ENCODE data around the gene GCNA. TPM values are rescaled to one million over a fixed set of nuclear protein-coding genes. Genes with fewer than 3 reads are reported as not detected.
"Not testable (repeated sequence)": the region's sequence is repeated elsewhere in the genome, so short reads cannot be mapped to it uniquely, and the experiment has no call there.

The GCNA gene
- total RNA-seq, 1 donor from 2014 or later: 3.4 TPM

DNA sequence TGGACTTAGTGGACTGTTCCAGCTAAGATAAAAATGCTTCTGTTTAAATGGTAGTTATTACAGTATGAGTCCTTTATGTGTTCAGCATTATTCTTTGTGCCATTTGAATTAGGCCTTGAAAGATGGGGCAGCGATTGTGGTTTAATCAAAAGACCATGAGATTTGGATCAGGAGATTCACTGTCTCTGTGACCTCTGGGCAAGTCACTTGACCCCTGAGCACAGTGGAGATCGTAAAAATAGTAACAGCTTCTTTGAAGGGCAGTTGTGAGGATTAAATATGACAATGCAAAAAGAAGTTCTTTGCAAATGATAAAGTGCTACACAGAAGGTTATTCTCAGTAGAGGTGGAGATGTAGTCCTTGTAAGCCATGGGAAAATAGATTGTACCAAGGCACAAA is 29.3 kb downstream of the GCNA start:
- H3K27me3 Mint-ChIP-seq (ENCODE audit: low read depth): no peaks in the 10 kb centered on the region
- peak overlapping the region; percentile 68 for H3K27ac Mint-ChIP-seq
- intact Hi-C loops (cut with micrococcal nuclease): no loop called here
- H3K4me1 Mint-ChIP-seq (ENCODE audit: low read depth): peaks cover 39% of the 10 kb centered on the region
- H3K4me3 Mint-ChIP-seq (ENCODE audit: low read depth): no peak overlapping the region
- peaks cover 86% of the 10 kb centered on the region for H3K36me3 Mint-ChIP-seq (ENCODE audit: low read depth)
- no peak for DNase-seq (ENCODE audit: low spot score)
- H3K9me3 Mint-ChIP-seq: peaks cover 13% of the 10 kb centered on the region

DNA sequence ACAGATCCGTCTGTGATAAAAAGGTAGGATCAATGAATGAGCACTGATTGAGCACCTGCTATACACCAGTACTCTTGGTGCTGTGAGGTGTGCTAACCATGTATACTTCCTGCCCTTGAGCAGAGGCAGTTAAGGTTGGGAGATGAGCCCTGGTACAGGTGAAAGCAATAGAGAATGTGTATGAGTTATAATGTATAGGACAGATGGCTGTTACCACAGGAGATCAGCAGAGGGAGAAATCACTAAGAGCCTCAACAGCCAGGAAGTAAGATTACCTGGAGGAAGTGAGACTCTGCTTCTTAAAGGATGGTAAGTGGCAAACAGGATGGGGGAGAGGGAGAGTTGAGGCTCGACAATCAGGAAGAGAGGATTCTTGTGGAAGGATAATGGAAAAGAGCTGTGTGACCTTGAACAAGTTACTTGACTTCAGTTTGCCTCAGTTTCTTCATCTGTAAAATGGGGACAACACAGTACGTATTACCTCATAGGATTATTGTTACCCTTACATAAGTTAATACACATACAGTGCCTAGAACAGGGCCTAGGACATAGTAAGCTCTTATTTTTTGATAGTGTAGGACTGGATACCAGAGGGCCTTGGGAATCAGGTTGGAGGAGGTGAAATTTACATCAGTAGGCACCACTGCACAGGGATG is 31.0 kb downstream of the GCNA start:
- Mint-ChIP-seq H3K27ac (peak overlapping the region; percentile 73), H3K27me3 (ENCODE audit: low read depth) (no peaks in the 10 kb centered on the region), H3K36me3 (ENCODE audit: low read depth) (peaks cover 82% of the 10 kb centered on the region), H3K4me1 (ENCODE audit: low read depth) (peaks cover 34% of the 10 kb centered on the region), H3K9me3 (no peaks in the 10 kb centered on the region), H3K4me3 (ENCODE audit: low read depth) (no peak overlapping the region)
- DNase-seq (ENCODE audit: low spot score): no peak
- intact Hi-C loops (cut with micrococcal nuclease): no loop called here

DNA sequence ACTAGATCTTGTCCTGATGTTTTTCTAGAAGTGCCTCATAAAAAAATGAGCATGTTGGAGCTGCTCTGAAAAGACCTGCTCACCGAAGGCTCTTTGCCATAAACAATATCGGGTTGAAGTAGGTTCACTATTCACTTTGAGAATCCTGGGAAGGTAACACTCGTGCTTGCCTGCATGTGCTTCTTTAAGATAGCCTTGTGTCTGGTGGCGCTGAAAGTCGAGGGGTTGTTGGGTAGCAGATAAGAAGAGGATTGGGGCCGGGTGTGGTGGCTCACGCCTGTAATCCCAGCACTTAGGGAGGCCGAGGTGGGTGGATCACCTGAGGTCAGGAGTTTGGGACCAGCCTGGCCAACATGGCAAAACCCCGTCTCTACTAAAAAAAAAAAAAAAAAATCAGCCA is 33.5 kb downstream of the GCNA start:
- intact Hi-C loops (cut with micrococcal nuclease); H3K9me3 Mint-ChIP-seq; H3K4me3 Mint-ChIP-seq (ENCODE audit: low read depth); DNase-seq (ENCODE audit: low spot score); H3K27ac Mint-ChIP-seq; H3K27me3 Mint-ChIP-seq (ENCODE audit: low read depth): not testable (repeated sequence)
- H3K36me3 Mint-ChIP-seq (ENCODE audit: low read depth): peaks cover 83% of the 10 kb centered on the region
- peaks cover 34% of the 10 kb centered on the region for H3K4me1 Mint-ChIP-seq (ENCODE audit: low read depth)

DNA sequence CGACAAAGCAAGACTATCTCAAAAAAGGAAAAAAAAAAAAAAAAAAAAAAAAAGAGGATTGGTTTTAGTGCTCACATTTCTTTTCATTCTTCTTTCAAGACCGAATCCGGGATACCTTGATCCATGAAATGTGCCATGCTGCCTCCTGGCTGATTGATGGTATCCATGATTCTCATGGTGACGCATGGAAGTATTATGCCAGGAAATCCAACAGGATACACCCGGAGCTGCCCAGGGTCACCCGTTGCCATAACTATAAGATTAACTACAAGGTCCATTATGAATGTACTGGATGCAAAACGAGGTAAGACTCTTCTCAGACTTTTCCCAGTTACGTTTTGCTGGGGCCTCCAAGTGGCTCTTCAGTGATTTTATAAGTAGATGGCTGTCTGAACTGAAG is 34.0 kb downstream of the GCNA start:
- intact Hi-C loops (cut with micrococcal nuclease): no loop called here
- no peaks in the 10 kb centered on the region for H3K9me3 Mint-ChIP-seq
- peaks cover 79% of the 10 kb centered on the region for H3K36me3 Mint-ChIP-seq (ENCODE audit: low read depth)
- DNase-seq (ENCODE audit: low spot score): no peak
- no peaks in the 10 kb centered on the region for H3K27me3 Mint-ChIP-seq (ENCODE audit: low read depth)
- no peak overlapping the region for H3K4me3 Mint-ChIP-seq (ENCODE audit: low read depth)
- H3K4me1 Mint-ChIP-seq (ENCODE audit: low read depth): peaks cover 36% of the 10 kb centered on the region
- no peak overlapping the region for H3K27ac Mint-ChIP-seq

DNA sequence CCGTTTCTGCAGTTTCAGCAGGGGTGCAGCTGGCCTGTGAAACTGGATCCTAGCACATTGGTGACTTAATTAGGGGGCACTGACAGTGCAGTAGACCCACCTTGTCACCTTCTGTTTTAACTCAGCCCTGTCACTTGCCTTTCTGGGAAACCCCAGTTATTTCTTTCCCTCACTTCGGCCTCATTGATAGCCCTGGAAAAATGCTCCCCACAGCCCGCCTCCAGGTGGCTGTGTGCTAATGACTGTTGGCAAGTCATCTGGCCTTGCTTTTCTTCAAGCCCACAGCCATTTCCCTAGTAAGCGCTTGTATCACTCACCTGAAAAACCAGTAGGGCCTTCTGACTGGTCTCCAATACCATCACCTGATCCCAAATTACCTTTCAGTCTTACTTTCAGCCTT is 36.8 kb downstream of the GCNA start:
- peak overlapping the region; percentile 76 for H3K27ac Mint-ChIP-seq
- intact Hi-C loops (cut with micrococcal nuclease): no loop called here

DNA sequence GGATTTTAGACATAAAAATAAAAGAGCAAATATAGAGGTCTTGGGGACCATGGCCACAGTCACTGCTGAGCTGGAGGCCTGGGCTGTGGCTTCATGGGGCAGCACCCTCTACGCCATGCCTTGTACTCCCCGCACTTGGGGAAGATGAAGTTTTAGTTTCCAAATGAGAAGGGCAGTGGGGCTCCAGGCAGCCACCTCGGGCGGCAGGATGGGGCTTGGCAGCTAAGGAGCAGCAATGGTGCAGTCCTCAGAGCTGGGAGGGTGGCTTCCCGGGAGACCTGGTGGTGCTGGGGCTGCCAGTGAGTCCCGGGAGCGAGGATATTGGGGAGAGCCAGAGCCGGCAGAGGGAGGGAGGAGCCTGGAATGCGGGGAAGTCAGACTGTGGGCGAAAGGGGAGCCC is 37.7 kb downstream of the GCNA start:
- H3K27me3 Mint-ChIP-seq (ENCODE audit: low read depth): no peaks in the 10 kb centered on the region
- H3K27ac Mint-ChIP-seq: peak overlapping the region; percentile 76
- no peaks in the 10 kb centered on the region for H3K9me3 Mint-ChIP-seq
- intact Hi-C loops (cut with micrococcal nuclease): no loop called here
- peaks cover 45% of the 10 kb centered on the region for H3K4me1 Mint-ChIP-seq (ENCODE audit: low read depth)
- no peak for DNase-seq (ENCODE audit: low spot score)
- peaks cover 54% of the 10 kb centered on the region for H3K36me3 Mint-ChIP-seq (ENCODE audit: low read depth)
- peak overlapping the region; percentile 67 for H3K4me3 Mint-ChIP-seq (ENCODE audit: low read depth)

More for the DNA sequence above, 36.8 kb downstream of the GCNA start:
- Mint-ChIP-seq H3K36me3 (ENCODE audit: low read depth) (peaks cover 59% of the 10 kb centered on the region), H3K9me3 (no peaks in the 10 kb centered on the region), H3K4me1 (ENCODE audit: low read depth) (peaks cover 40% of the 10 kb centered on the region), H3K27me3 (ENCODE audit: low read depth) (no peaks in the 10 kb centered on the region), H3K4me3 (ENCODE audit: low read depth) (no peak overlapping the region)
- no peak for DNase-seq (ENCODE audit: low spot score)

DNA sequence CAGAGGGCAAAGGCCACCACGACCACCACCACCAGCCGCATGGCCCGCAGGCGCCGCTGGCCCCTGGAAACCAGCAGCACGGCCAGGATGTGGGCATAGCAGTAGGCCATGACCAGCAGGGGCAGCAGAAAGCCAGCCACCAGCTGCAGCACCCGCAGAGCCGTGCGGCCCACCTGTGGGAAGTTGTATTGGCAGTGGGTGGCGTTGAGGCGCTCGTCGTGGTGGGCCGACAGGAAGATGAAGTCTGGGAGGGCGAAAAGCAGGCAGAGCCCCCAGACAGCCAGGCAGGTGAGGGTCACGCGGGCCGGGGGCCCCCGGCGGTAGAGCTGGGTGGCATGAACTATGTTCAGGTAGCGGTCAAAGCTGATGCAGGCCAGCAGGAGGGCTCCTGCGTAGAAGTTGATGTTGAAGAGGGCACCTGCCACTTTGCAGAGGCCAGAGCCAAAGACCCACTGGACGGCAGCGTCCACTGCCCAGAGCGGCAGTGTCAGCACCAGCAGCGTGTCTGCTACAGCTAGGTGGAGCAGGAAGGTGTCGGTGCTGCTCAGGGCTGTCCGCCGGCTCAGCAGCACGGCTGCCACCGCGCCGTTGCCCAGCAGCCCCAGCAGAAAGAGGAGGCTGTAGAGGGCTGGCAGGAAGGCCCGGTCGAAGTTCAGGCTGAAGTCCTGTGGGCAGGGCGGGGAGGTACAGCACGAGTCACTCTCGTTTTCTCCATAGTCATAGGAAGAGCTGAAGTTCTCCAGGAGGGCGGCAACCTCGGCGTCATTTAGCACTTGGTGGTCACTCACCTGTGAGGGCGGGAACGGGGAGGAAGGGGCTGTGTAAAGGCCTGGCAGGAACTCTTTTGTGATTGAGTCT is 38.7 kb downstream of the GCNA start:
- peak overlapping the region; percentile 79 for H3K4me3 Mint-ChIP-seq (ENCODE audit: low read depth)
- peaks cover 45% of the 10 kb centered on the region for H3K36me3 Mint-ChIP-seq (ENCODE audit: low read depth)
- intact Hi-C loops (cut with micrococcal nuclease): no loop called here
- peak overlapping the region; percentile 95 for H3K27ac Mint-ChIP-seq
- no peaks in the 10 kb centered on the region for H3K27me3 Mint-ChIP-seq (ENCODE audit: low read depth)
- H3K9me3 Mint-ChIP-seq: no peaks in the 10 kb centered on the region
- no peak for DNase-seq (ENCODE audit: low spot score)
- peaks cover 49% of the 10 kb centered on the region for H3K4me1 Mint-ChIP-seq (ENCODE audit: low read depth)

DNA sequence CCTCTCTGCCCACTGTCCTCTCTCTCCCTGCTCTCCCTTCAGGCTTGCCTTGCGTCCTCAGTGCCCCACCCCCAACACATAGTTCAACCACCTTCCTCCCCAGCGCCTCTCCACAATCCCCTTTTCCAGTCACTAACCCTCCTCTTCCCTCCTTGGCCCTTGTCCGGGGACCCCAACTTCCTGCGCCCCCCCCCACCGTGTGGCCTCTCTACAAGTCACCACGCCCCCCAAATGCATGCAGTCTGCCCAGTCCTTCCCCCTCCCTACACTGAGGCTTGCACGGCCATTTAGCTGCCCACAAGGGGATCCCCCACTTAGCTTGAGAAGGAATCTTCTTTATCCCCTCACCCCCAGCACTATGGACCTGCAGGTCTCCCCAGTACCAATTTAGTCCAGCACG is 39.5 kb downstream of the GCNA start:
- H3K4me1 Mint-ChIP-seq (ENCODE audit: low read depth): peaks cover 56% of the 10 kb centered on the region
- intact Hi-C loops (cut with micrococcal nuclease): loop anchor here (1.0 to 2.0 kb wide), 3 partner anchors 35 to 85 kb away; no protein-coding TSS in a partner anchor
- DNase-seq (ENCODE audit: low spot score): no peak
- H3K36me3 Mint-ChIP-seq (ENCODE audit: low read depth): peaks cover 41% of the 10 kb centered on the region
- peak overlapping the region; percentile 79 for H3K4me3 Mint-ChIP-seq (ENCODE audit: low read depth)
- no peaks in the 10 kb centered on the region for H3K27me3 Mint-ChIP-seq (ENCODE audit: low read depth)
- no peaks in the 10 kb centered on the region for H3K9me3 Mint-ChIP-seq
- H3K27ac Mint-ChIP-seq: peak overlapping the region; percentile 95

DNA sequence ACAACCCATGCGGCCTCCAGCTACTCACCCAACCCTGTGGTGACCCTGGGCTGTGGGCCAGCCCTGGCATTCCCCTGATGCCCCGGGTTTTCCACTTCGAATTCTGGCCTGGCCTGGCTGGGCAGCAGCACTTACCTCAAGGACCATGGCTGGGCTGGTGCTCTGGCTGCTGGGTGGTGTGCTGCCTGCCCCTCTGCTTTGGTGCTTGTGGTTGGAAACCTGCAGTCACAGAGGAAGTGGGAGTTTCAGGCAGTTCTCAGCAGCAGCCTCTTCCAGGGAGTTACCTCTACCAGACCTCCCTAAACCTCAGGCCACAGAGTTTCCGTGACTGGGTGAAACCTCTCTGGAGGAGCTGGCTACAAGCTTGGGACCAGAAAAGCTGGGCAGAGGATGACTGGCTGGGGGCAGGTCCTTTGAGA is 40.1 kb downstream of the GCNA start, which contains the start of gene CXCR3:
CXCR3 (minus strand) TSS at position 209 of the 419 bp plus-strand sequence; CDS start at position 147, 62 bp downstream.
- DNase-seq (ENCODE audit: low spot score): peak; percentile 58
- H3K27ac Mint-ChIP-seq: peak within 1 kb of the TSS; percentile 95
- no peaks in the 10 kb centered on the region for H3K27me3 Mint-ChIP-seq (ENCODE audit: low read depth)
- H3K9me3 Mint-ChIP-seq: no peaks in the 10 kb centered on the region
- peaks cover 61% of the 10 kb centered on the region for H3K4me1 Mint-ChIP-seq (ENCODE audit: low read depth)
- intact Hi-C loops (cut with micrococcal nuclease): loop anchor here (1.0 to 2.0 kb wide), 3 partner anchors 34 to 86 kb away; no protein-coding TSS in a partner anchor
- peaks cover 35% of the 10 kb centered on the region for H3K36me3 Mint-ChIP-seq (ENCODE audit: low read depth)
- peak within 1 kb of the TSS; percentile 79 for H3K4me3 Mint-ChIP-seq (ENCODE audit: low read depth)

DNA sequence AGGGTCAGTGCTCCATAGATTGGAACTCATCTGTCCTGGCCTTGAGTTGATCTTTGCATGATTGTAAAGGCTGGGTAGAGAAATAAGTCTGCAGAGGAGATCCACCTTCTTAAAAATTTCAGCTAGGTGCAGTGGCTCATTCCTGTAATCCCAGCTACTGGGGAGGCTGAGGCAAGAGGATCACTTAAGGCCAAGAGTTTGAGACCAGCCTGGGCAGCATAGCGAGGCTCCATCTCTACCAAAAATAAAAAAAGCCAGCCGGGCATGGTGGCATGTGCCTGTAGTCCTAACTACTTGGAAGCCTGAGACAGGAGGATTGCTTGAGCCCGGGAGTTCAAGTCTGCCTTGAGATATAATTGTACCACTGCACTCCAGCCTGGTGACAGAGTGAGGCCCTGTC is 40.5 kb downstream of the GCNA start:
- peak overlapping the region; percentile 79 for H3K4me3 Mint-ChIP-seq (ENCODE audit: low read depth)

DNA sequence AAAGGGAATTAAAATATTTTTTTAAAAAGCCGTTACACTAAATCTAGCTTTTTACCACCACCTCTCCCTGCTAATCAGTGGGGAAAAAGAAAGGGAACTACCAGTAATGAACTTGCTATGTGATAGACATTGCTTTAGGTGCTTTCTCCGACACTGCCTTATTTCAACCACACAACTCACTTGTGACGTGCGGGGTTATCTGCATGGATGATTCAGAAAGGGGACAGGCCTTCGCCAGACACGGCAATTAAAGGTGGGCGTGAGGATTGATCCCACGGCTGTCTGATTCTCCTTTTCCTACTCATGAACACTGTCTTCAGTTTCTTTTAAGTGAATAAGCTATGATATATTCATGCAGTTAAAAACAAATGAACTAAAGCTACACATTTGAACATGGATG is 41.0 kb downstream of the GCNA start:
- peak overlapping the region; percentile 95 for H3K27ac Mint-ChIP-seq
- H3K4me3 Mint-ChIP-seq (ENCODE audit: low read depth): peak overlapping the region; percentile 79
- H3K9me3 Mint-ChIP-seq: no peaks in the 10 kb centered on the region
- H3K36me3 Mint-ChIP-seq (ENCODE audit: low read depth): peaks cover 30% of the 10 kb centered on the region
- H3K4me1 Mint-ChIP-seq (ENCODE audit: low read depth): peaks cover 68% of the 10 kb centered on the region
- intact Hi-C loops (cut with micrococcal nuclease): loop anchor here (1.0 to 2.0 kb wide), 2 partner anchors 19 to 78 kb away; no protein-coding TSS in a partner anchor
- H3K27me3 Mint-ChIP-seq (ENCODE audit: low read depth): no peaks in the 10 kb centered on the region
- DNase-seq (ENCODE audit: low spot score): no peak

More for the DNA sequence above, 40.5 kb downstream of the GCNA start:
- peak overlapping the region; percentile 95 for H3K27ac Mint-ChIP-seq
- intact Hi-C loops (cut with micrococcal nuclease): loop anchor here (1.0 to 2.0 kb wide), 4 partner anchors 20 to 86 kb away; no protein-coding TSS in a partner anchor
- no peaks in the 10 kb centered on the region for H3K9me3 Mint-ChIP-seq
- H3K27me3 Mint-ChIP-seq (ENCODE audit: low read depth): no peaks in the 10 kb centered on the region
- DNase-seq (ENCODE audit: low spot score): no peak
- H3K4me1 Mint-ChIP-seq (ENCODE audit: low read depth): peaks cover 66% of the 10 kb centered on the region
- peaks cover 30% of the 10 kb centered on the region for H3K36me3 Mint-ChIP-seq (ENCODE audit: low read depth)

DNA sequence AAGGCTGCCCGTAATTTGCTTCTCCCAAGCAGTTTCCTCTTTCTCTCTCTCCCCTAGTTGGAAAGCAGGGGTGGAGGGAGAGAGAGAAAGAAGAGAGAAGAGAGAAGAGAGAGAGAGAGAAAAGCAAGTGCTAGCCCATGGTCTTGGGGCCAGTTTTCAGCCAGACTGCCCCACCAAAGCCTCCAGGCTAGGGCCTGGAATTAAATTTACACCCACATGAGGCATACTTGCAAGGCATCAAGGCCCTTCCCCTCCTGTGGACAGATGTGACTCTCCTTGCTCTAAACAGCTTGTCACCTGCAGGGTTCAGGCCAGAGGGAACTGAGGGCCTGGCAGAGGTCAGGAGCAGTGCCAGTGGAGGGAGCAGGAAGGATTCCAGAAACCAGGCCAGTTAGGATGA is 41.7 kb downstream of the GCNA start:
- Mint-ChIP-seq H3K27me3 (ENCODE audit: low read depth) (no peaks in the 10 kb centered on the region), H3K4me1 (ENCODE audit: low read depth) (peaks cover 67% of the 10 kb centered on the region), H3K9me3 (no peaks in the 10 kb centered on the region), H3K27ac (peak overlapping the region; percentile 95), H3K4me3 (ENCODE audit: low read depth) (no peak overlapping the region), H3K36me3 (ENCODE audit: low read depth) (peaks cover 25% of the 10 kb centered on the region)
- DNase-seq (ENCODE audit: low spot score): no peak
- intact Hi-C loops (cut with micrococcal nuclease): loop anchor here (1.0 to 2.0 kb wide), 2 partner anchors 18 to 79 kb away; no protein-coding TSS in a partner anchor

DNA sequence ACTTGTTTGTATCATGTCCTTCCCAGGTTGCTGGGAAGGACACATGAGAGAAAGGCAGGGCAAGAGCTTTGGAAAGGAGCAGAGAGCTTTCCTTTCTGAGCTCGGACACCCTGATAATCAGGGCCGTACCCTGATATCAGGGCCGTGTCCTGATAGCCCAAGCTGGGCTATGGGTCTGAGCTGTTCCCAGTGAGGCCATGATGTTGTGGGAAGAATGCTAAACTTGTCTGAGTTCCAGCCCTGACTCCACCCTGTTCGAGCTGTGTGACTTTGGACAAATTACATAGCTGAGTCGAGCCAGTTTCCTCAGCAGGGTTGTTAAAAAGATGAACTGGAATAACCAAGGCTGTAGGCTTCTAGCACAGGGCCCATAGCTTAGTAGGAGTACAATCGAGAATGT is 43.4 kb downstream of the GCNA start:
- Mint-ChIP-seq H3K4me1 (ENCODE audit: low read depth) (peaks cover 56% of the 10 kb centered on the region), H3K9me3 (no peaks in the 10 kb centered on the region), H3K27ac (peak overlapping the region; percentile 49), H3K27me3 (ENCODE audit: low read depth) (no peaks in the 10 kb centered on the region), H3K4me3 (ENCODE audit: low read depth) (no peak overlapping the region), H3K36me3 (ENCODE audit: low read depth) (peaks cover 9% of the 10 kb centered on the region)
- DNase-seq (ENCODE audit: low spot score): no peak
- intact Hi-C loops (cut with micrococcal nuclease): no loop called here

Data from activated T-helper 2 cell treated with anti-CD3 and anti-CD28 coated beads, Interferon-gamma antibody, Interleukin-2, Interleukin-4, amounts not matched to agents 10 μg/mL and 5 μg/mL and 100 μg/mL, durations not matched to agents 14 hours and 24 hours and 36 hours (primary cell).